VCaP (cell line): ENCODE data around the gene PRR33.

Experiments
- H3K27ac ChIP-seq: fragments of 450-650 bp; 2 replicates; pipeline ENCODE4 v1.5.1; 2017
- TF ChIP-seq, protein P1 (sequence below): fragments of 450-650 bp; conservative IDR thresholded peaks from 2 replicates; pipeline ENCODE4 v1.5.1; 2017; ENCODE audit warnings: mild to moderate bottlenecking, moderate library complexity

The PRR33 gene

DNA sequence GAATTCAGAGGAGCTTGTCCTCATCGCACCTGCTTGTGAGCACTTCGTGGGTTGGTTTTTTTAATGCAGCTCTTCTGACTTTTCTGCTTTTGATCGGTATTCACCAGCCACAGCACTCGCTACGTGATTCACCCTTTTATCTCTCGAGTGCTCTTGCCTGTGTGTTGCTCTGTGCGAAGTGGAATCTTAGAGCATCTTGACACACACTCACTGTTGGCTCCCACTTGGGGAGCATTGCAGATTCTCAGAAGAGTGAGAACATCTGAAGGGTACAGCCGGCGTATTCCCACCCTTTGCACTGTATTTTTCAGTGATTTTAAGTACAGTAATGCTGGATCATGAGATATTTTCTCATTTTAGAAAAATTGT, 38.8 kb upstream of the PRR33 start:
- TF ChIP-seq, protein P1, sequence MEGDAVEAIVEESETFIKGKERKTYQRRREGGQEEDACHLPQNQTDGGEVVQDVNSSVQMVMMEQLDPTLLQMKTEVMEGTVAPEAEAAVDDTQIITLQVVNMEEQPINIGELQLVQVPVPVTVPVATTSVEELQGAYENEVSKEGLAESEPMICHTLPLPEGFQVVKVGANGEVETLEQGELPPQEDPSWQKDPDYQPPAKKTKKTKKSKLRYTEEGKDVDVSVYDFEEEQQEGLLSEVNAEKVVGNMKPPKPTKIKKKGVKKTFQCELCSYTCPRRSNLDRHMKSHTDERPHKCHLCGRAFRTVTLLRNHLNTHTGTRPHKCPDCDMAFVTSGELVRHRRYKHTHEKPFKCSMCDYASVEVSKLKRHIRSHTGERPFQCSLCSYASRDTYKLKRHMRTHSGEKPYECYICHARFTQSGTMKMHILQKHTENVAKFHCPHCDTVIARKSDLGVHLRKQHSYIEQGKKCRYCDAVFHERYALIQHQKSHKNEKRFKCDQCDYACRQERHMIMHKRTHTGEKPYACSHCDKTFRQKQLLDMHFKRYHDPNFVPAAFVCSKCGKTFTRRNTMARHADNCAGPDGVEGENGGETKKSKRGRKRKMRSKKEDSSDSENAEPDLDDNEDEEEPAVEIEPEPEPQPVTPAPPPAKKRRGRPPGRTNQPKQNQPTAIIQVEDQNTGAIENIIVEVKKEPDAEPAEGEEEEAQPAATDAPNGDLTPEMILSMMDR = no peak

DNA sequence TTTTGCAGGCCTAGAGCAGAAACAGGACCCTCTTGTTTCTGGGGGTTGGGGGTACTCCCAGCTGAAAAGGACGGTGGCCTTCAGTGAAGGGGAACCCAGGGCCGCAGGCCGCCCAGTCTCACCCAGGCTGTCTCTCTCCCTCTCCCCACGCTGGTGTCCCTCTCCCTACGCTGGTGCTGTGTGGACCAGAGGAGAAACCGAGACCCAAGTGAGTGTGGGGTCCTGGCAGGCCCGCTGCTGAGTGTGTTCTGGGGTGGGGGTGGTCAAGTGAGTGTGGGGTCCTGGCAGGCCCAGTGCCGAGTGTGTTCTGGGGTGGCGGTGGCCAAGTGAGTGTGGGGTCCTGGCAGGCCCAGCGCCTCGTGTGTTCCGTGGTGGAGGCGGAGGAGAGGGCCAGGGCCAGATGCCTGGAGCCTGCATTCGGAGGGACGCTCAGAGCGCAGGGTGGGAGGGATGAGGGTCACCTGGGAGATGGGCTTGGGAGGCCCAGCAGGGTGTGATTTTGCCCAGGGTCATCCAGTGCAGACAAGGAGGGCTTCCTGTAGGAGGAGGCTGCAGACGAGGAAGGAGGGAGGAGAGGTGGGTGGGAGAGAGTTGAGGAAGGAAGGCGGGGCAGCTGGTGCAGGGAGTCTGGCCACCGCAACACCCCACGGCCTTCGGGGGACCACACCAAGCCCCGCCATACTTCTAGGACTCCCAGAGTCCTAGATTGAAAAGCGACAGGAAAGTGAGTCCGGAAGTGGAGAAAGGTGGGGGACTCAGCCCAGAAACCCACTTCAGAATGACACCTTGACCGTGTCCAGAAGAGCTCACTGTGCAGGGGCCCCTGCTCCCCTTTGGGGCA, 38.1 kb upstream of the PRR33 start:
- no peak overlapping the region for H3K27ac ChIP-seq
- TF ChIP-seq, protein P1 = no peak

More for the DNA sequence above, 38.8 kb upstream of the PRR33 start:
- no peak overlapping the region for H3K27ac ChIP-seq

DNA sequence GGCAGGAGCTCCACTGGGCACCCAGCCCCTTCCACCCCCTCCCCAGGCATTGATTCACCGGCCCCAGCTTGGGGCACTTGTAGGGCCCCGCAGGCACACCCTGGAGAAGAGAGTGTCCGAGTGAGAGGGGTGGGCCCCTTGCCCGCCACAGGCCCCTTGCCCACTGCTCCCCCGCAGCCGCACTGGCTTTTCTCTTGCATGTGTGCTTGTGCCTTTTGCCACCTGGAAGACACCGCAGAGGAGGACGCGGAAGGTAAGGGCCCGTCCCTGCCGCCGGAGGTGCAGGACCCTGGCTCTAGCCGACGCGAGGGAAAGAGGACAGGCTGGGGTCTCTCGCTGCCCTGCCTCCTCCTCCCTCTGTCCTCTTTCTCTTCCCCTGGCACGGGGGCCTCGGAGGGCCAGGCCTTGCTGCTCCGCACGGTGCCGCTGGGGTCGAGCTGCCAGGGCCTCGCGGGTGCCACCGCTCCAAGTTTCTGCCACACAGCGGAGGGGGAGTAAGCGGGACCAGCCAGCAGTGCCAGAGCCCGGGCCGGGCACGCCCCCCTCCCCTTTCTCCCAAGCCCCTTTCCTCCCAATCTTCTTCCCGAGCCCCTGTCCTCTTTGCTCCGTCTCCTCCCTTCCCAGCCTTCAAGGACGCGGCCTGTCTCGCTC, 37.3 kb upstream of the PRR33 start:
- TF ChIP-seq, protein P1 = no peak
- H3K27ac ChIP-seq = no peak overlapping the region

DNA sequence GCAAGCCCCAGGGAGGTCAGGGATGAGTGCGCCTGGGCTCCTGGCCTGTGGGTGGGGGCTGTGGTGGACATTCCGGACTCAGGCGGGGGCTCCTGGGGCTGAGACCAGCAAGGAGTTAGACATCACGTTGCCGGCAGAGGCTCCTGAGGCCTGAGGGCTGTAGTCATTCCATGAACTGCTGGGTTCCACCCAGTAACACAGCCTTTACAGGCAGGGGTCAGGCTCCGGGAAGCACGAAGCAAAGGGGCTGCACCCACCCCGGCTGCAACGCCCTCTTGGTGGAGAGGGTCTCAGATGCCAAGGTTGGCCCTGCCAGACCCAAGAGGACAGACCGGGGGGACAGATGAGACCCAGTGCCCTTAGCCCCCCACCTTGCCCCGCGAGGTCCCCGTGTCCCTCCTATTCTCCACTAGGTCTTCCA, 36.8 kb upstream of the PRR33 start:
- TF ChIP-seq, protein P1 = no peak
- no peak overlapping the region for H3K27ac ChIP-seq

DNA sequence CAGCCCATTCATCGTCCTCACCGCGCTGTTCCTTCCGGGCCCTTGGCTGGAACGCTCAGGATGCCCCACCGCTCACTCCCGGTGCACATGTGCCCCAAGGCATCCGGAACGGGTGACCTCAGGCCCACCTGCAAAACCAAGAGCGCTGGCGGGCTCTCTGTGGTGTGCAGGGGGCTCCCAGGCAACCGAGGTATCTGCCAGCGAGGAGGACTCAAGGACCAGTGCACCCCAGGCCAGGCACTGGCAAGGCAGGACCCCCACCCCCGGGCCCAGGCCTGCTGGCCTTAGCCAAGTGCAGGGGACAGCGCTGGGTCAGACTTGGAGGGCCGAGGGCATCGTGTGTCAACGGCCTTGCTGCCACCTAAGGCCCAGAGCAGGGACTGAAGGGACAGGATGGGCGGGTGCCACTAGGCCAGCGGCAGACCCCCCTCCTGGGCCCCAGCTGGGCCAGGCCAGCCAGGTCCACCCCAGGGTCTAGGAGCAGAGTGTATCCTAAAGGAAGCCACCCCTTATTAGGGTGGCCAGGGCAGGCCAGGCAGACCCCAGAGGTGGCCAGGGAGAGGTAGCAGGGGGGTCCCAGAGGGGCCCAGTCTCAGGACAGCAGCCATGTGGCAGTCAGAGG, 36.3 kb upstream of the PRR33 start:
- no peak overlapping the region for H3K27ac ChIP-seq
- TF ChIP-seq, protein P1 = no peak

DNA sequence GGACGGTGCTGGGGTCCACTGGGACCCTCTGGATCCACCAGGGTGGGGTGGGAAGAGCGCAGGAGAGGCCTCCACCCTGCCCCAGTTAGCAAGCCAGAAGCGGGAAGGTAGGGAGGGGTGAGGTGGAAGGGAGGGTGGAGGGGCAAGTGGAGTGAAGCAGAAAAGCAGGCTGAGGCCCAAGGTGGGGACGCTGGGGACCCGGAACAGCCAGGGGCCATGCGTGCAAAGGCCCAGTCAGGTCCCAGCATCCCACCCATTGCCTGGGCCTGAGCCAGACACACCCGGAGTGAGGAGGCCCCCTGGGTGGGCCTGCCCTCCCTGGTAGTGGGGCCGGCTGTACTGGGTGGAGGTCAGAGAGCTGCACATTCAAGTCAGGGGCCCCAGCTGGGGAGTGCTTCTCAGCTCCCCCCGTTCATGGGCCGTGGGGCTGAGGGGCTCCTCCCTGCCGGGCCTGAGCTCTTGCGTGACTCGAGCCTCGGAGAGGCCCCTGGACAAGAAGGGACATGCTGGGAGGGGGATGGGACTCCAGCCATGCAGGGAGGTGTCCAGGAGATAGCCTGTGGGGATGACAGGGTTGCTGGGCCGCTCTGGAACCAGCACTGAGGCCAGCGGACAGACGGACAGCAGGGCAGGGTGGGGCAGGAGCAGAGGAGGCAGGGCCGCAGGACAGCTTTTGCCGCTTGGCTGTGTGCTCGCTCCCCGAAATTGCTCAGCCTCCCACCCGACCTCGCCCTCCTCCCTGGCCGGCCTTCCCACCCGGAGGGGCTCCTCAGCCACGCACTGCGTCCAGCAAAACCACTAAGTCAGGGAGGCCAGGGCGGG, 35.5 kb upstream of the PRR33 start:
- no peak overlapping the region for H3K27ac ChIP-seq
- TF ChIP-seq, protein P1 = no peak
